GM21367 (cell line): ENCODE results near the gene LDLRAD4.

Experiments
- ATAC-seq: cut with Tn5 transposase; IDR thresholded peaks from one replicate; pipeline ENCODE4 v1.9.1; 2021; ENCODE audit not compliant: unreplicated experiment

Gene LDLRAD4

DNA sequence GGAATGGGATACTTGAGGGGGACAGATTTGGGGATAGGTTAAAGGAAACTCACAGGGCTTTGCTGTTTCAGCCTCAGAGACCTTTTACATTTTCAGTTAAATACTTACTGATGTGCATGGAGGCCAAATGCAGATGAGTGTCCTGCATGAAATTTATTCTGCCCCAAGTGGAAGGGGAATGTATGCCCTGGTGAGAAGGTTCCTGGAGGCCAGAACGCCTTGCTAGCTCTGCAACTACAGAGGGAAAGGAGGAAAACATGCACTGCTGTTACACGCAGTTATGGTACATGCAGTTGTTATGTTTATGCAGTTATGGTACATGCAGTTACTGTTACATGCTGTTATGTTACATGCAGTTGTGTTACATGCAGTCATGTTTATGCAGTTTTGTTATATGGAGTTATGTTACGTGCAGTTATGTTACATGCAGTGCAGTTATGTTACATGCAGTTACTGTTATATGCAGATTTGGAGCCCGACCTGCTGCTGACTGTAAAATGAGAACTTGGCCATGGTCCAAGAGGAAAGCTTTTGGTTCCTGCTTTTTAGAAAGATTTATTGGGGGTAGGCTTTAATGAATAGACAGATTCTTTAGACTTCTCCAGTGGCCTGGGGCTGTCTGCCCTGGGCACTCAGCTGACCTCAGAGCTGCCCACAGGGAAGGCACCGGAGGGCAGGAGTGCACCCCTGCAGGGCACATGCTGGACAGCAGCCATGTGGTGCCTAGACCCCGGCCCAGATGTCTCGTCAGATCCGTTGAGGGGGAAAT, 84.1 kb downstream of the LDLRAD4 start:
- no peak for ATAC-seq

DNA sequence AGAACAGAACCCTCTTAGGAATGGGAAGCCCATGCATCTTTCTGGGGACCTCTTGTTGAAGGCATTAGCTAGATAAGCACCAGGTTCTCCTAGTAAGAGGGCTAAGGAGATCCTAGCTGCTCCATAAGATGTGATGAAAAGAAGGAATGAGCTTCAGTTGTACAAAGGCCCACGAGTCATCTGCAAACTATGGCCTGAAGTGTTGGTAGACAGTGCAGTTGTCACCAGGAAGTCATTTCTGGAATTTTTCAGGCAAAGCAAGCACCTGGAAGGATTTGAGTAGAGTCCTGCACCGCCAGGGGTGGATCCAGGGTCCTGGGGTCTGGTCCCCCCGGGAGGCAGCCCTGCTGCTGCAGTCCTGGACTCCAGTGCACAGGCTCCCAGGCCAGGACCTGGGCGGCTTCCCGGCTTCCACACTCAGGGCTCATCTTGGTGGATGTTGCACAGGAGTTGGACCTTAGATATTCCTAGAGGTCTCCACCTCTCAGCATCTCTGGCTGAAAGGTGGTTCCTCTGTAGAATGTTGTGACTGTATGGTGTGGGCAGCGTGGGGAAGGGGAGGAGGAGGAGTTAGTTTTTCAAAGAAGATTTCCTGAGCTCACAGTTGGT, 85.3 kb downstream of the LDLRAD4 start:
- ATAC-seq, result no peak

DNA sequence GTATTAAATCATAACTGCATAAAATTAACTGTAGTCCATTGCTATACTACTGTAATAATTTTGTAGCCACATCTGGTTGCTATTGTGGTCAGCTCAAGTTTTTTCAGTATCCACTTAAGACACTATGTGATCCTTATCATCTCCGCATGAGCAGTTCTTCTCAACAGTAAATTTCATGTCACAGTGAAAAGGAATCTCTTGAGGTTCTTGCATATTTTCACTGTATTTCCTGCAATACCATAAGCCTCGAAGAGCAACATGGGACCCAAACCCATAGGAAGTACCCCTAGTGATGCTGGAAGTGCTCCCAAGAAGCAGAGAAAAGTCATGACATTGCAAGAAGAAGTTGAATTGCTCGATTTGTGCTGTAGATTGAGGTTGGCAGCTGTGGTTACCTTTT, 86.7 kb downstream of the LDLRAD4 start:
- ATAC-seq, result no peak

DNA sequence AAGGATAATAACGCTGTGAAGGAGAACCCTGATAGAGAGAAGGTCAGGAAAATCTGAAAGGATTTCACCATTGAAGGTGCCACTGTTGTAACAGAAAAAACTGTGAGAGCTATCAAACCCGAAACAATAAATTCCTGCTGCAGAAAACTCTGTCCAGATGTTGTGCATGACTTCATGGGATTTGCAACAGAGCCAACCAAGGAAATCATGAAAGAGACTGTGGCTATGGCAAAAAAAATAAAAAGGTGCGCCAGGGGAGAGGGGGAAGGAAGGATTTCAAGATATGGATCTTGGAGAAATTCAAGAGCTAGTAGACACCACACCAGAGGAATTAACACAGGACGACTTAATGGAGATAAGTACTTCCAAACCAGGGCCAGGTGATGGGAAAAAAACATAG, 88.0 kb downstream of the LDLRAD4 start:
- no peak for ATAC-seq

DNA sequence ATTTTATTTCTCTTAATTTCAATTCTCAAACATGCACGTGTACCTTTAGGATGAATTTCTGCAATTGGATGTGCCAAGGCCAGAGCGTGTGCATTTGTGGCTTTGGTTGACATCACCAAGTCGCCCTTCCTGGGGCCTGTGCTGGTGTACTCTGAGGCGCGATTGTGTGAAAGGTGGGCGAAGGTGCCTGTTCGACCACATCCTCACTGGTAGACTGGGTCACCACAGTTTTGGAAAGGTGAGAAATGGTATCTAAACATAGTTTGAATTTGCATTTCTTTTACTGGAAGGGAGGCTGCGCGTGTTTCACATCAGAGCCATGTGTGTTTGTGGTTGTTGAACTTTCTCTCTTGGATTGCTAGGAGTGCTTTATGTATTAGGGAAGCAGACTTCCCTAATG, 89.8 kb downstream of the LDLRAD4 start:
- no peak for ATAC-seq

DNA sequence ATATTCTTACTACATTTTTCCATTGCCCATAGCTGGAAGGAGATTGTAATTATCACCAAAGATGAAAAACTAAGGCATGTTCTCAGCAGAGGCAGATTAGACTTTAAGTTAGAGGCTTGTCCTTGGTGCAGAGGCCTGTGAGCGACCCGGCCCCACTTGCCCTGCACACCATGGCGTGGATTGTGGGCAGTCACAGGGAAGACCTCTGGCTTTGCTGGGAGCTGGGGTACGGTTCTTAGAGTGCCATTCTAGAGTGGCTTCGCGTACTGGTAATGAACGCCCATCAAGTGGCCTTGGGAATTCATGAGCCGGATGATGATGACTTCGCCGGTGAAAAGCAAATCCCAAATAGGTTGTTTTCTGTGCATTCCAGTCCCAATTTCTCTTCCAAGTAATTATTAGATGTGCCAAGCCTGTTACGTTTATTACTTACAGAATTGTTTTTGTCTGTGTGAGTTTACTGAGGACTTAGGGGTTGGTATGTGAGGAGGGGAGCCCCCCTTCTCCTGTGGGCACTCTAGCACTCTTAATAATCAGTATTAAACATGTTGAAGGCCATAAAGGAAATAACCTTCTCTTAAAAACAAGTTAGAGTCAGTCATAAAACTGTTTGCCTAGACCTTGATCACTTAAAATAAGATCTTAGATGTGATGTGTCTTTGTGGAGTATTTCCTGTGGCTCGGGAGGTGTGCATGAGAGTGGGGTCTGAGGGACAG, 90.6 kb downstream of the LDLRAD4 start:
- ATAC-seq, result no peak

DNA sequence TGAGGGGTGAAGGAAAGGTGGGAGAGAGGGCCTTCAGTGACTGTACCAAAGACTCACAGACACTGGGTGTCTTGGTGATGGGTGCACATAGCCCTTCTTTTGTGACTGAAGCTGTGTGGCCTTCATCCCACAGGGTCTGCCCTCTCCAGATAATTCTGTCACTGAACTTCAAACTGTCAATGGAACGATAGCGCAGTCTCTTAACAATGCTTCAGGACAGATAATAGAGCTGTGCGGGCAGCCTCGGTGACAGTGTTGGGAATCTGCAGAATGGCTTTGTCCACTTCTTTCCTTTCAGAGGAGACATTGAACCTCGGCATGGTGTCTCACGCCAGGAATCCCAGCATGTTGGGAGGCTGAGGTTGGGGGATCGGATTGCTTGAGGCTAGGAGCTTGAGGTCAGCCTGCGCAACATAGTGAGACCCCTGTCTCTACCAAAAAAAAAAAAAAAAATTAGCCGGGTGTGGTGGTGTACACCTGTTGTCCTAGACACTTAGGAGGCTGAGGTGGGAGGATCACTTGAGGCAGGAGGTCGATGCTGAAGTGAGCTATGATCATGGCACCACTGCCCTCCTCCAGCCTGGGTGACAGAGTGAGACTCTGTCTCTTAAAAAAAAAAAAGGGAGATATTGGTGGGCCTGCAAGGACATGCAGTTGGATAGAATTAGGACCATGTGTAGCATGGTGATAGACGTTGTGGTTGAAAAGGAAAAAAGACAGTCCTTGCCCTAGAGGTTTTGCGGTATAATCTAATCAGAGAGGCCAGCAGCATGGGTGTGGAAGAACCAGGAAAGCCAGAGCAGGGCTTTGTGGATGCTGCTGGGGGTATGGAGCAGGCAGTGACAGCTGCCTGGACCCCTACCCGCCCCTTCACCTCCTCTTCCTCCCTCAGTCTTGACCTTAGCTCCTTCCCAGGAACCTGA, 91.4 kb downstream of the LDLRAD4 start:
- ATAC-seq, result no peak

DNA sequence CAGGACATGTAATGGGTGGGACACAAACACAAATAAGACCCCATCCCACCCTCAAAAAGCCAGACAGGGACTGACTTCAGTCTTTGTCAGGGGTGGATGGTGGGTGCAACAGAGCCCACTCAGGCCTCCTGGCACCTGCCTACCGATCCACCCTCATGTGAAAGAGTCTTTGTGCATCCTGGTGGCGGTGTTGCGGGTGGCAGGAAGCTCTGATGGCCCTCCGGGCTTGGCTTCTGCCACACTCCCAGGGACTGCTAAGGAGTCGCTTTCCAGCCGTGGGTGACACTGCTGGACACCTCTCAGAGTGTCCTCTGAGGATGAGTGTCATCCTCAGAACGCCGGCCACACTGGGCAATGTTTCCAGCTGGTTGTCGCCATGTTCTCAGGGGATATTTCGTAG, 92.6 kb downstream of the LDLRAD4 start:
- no peak for ATAC-seq

DNA sequence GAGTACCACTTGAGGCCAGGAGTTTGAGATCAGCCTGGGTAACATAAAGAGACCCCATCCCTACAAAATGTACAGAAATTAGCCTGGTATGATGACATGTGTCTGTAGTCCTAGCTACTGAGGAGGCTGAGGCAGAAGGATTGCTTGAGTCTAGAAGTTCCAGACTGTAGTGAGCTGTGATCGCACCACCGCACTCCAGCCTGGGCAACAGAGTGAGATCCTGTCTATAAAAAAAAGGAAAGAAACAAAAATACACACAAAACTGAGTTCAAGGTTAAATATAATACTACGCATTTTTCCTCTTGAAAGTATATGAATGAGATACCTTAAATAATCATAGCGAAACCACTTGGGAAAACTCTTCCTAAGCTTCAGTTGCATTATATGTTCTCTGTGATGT, 94.0 kb downstream of the LDLRAD4 start:
- ATAC-seq, result no peak

DNA sequence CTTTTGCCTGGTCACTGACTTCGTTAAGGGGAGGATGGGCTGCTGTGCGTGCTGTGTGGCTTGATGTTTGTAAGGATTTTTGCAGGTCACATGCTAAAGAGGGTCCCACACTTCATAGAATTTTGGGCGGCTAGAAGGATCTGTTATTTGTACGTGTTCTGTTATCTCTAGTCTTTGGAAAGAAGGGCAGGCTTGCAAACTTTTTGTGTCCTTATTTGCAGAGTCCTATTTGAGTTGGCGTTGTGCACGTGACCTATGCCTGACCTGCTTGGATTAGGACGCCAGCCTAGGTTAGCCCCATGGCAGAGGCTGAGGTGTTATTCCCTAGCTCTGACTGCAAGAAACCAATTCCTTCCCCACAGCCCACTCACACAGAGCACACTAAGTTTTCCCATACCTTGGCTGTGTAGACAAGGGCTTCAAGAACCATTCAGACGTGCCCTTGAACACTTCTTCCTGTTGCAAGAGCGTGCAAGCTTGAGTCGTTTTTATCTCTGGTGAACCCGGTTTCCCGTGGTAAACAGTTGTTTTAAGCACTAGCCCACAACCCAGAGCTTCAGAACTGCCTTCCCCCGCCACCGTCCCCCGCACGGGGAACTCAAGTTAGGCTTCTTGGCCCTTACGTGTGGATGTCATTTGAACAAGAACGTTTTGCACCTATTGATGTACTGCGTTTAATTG, 94.6 kb downstream of the LDLRAD4 start:
- ATAC-seq, result no peak

DNA sequence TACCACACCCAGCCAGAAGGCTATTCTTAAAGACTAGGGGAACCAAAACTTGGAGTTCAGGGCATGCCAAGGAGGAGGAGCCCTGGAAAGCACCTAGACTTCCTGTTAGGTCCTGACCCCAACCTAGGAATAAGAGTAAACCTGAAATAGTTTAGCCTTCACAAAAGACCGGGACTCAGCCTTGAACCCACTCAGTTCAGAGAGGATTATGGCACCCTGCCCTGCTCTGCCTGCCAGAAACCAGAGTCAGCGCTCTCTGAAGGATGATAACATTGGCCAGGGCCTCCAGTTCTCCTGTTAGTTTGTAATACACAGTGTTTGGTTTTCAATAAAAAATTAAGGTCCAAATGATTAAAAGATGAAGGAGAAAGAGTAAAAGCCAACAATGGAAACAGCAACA, 96.4 kb downstream of the LDLRAD4 start:
- no peak for ATAC-seq

DNA sequence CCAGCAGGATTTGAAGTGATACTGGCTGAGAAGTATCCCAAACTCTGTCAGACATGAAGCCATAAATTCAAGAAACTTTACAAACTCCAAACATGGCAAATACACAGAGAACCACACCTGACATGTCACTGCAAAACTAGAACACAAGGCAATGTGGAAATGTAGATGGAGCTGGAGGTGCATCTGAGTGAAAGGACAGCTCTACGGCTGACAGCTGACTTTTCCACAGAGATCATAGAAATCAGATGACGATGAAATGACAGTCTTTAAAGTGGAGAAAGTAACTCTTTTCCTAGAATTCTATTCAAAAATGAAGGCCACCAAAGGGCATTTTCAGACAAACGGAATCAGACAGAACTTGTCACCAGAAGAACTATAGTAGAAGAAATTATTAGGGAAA, 97.5 kb downstream of the LDLRAD4 start:
- no peak for ATAC-seq

DNA sequence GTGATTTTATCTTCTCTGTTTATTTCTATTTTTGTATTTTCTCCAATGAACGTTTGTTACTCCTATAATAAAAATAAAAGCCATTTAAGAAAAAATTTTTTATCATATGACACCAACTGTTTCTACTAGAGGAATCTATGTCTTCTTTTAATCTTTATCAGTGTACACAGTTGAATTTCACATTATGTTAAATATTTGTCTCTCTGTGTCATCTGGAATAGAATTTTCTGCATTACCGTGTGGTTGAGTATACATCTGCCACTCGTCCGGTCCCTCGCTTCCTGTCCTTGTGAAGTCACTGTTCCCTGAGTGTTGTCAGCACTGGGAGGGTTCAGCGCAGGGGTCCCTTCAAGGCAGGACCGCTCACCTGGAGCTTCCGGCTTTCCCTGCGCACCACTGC, 99.2 kb downstream of the LDLRAD4 start:
- no peak for ATAC-seq

DNA sequence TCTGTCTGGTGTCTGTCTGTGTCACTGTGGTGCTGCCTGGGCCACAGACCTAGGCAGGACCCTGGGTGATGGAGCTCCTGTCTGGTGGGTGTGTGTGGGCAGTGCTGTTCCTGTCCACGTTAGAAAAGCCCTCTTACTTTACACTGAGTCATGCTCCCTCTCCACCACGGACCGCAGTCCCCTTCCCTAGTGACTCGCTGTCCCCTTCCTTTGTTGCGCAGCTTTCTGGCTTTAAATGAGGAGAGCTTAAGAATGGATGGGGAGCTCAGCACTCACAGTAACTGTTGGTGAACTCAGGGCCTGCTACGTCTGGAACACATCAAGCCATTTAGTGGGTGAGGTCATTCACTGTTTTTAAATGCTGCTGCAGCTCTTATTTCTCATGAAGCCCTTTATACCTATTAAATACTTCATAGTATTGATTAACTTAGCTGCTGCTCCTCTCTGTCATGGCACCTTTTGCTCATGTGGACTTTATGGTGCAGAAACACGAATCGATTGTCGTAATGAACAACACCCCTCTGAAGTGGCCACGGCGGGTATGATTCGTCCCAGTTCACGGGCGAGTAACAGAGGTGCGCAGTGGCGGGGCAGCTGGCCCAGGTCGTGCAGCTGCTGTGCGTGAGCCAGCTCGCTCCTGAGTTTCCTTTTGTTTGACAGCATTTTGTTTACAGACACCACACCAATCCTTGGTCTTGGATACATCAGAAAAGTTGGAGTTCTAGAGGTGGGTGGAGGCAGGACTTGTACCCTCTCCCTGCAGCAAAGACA, 100.4 kb downstream of the LDLRAD4 start:
- no peak for ATAC-seq

DNA sequence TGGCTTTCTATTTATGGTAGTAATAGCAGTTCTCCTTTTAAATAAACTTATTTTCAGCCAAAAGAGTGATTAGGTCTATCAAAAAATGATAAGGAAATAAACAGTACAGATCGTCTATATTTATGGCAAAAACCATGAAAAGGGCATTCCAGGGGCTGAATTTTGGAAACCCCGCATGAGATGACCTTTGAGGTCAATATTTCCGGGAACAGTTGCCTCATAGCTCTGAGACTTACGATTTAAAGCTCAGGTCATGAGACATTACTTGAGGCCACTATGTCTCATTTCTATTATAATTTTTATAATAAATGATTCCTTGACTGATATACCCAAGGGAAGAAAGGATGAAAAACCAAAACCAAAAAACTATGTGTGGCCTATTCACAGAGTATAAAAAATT, 101.1 kb downstream of the LDLRAD4 start:
- ATAC-seq, result no peak

DNA sequence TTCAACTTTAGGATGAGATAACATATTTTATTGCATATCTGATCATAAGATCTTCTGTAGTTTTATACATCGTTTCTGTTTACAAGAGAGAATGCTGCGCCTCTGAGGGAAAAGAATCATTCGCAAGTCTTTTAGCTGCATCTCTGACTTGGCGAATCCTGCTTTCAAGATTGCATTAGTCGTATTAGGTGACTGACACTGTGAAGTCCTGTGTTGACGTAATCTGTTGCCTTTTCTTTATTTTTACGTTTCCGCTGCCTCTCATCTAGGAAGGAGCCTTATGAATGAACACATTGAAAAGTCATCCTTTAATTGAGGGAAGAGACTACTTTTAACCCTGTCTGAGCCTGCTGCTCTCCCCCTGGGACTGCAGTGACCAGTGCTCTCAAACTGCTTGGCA, 101.5 kb downstream of the LDLRAD4 start:
- ATAC-seq, result no peak

DNA sequence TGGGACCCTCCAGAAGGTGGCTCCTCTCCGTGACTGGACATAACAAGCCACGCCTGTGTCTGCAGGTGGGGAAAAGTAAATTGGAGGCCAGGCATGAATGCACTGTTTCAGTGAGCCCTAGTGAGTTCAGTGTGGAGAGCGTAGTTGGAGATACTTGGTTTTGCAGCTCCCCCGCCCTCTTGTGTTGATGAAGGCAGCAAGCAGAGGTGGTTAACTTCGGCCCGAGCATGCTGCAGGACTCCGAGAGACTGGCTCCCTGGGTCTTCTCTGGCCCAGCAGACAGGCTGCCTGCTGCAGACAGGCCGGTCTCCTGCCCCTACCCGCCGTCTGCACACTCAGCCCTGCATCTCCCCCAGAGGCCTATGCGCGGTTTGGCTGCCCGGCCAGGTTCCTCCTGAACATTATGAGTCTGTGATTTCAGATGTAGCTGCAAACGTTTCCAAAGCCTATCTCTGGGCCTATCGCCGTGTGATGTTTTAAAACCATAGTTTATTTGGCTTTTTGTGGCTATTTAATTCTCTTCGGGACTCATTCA, 102.4 kb downstream of the LDLRAD4 start:
- no peak for ATAC-seq

DNA sequence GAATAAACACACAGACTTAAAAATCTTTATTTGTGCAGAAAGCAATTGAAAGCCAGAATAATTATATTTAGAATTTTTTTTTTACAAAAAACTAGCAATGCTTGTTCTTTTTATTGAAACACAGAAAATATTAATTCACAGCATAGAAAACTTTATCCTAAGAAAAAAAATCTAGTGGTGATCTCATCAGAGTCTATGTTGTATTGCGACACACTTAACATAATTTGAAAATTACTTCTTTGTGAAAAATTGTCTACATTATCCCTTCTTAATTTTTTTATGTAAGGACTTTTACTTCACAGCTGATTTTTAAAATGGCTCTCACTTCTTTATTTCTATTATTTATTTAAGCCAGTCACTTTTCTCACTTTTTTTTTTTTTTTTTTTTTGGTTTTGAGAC, 103.4 kb downstream of the LDLRAD4 start:
- no peak for ATAC-seq

DNA sequence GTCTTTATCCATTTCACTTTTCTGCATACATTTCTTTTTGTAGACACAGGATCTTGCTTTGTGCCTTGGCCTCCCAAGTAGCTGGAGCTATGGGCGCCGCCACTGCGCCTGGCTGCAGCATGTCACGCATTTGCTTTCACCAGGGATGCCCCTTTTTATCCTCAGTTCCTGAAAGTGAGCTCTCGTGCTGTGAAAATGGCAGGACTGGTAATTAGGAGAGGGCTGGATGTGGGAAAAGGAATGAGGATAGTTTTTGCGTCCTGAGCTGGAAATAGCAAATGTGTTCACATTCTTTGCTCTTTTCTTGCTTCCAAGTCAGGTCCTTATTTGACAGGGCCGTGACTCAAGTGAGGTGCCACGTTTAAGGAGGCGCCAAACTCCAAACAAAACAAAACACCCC, 104.6 kb downstream of the LDLRAD4 start:
- no peak for ATAC-seq

DNA sequence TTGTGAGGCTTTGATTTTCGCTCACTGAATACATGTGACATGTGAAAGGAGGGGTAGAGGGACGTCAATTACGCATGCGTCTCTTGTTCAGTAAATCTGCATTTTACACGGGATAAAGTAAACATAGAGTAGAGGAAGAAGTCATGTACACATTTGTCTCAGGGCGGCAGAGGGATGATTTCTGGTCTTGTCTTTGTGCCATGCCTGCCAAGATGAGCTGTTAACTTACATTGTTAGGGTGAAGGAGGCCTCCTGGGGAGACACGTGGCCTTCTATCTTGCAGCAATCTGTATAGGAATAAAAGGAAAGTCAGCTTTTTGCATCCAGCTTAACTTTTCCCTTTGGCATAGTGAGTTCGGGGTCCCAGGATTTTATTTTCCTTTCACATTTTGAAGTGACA, 106.3 kb downstream of the LDLRAD4 start:
- no peak for ATAC-seq
